OCI-LY1 (cell line): ENCODE data around the gene KMT2A.
"Not testable (repeated sequence)": the region's sequence is repeated elsewhere in the genome, so short reads cannot be mapped to it uniquely, and the experiment has no call there.

ENCODE experiments used
- H2AFZ ChIP-seq: fragments of 200-600 bp; sonication (generic), shearing (Covaris generic); 2 replicates; pipeline ENCODE4 v1.6.0; 2014; ENCODE audit warnings: antibody characterized with exemption, mild to moderate bottlenecking, low read length
- H3F3A ChIP-seq: fragments of 200-600 bp; sonication (generic), shearing (Covaris generic); 2 replicates; pipeline ENCODE4 v1.6.0; 2014; ENCODE audit warnings: mild to moderate bottlenecking, antibody characterized with exemption, low read length, moderate library complexity; ENCODE audit not compliant: insufficient read depth
- H3K27ac ChIP-seq: fragments of 200-600 bp; sonication (generic); 2 replicates; pipeline ENCODE4 v1.5.1; 2014; ENCODE audit warnings: low read length, mixed run types, mild to moderate bottlenecking, low read depth; ENCODE audit not compliant: poor library complexity, severe bottlenecking
- H3K27me3 ChIP-seq: fragments of 200-600 bp; sonication (generic); 2 replicates; pipeline ENCODE4 v1.6.0; 2014; ENCODE audit warnings: antibody characterized with exemption, mild to moderate bottlenecking, low read length, moderate library complexity; ENCODE audit not compliant: insufficient read depth
- H3K36me3 ChIP-seq: fragments of 200-600 bp; sonication (generic); 2 replicates; pipeline ENCODE4 v1.6.1; 2014; ENCODE audit warnings: mild to moderate bottlenecking, antibody characterized with exemption, low read length, moderate library complexity, mixed read lengths; ENCODE audit not compliant: insufficient read depth
- H3K4me1 ChIP-seq: fragments of 200-600 bp; sonication (generic); 2 replicates; pipeline ENCODE4 v1.5.1; 2014; ENCODE audit warnings: mild to moderate bottlenecking, low read length, moderate library complexity; ENCODE audit not compliant: insufficient read depth, severe bottlenecking
- H3K4me2 ChIP-seq: fragments of 200-600 bp; sonication (generic), shearing (Covaris generic); 2 replicates; pipeline ENCODE4 v1.6.1; 2014; ENCODE audit warnings: low read length
- H3K4me3 ChIP-seq: fragments of 200-600 bp; sonication (generic); 2 replicates; pipeline ENCODE4 v1.5.1; 2014; ENCODE audit warnings: low read length, low read depth, mild to moderate bottlenecking, mixed read lengths; ENCODE audit not compliant: poor library complexity, severe bottlenecking
- H3K79me2 ChIP-seq: fragments of 200-600 bp; shearing (Covaris generic); 2 replicates; pipeline ENCODE4 v1.6.1; 2016; ENCODE audit warnings: mixed run types, low read length, mixed read lengths; ENCODE audit not compliant: insufficient read depth
- H3K9ac ChIP-seq: fragments of 200-600 bp; sonication (generic), shearing (Covaris generic); 2 replicates; pipeline ENCODE4 v1.6.1; 2014; ENCODE audit warnings: mild to moderate bottlenecking, low read length, mixed read lengths
- H3K9me2 ChIP-seq: fragments of 200-600 bp; sonication (generic), shearing (Covaris generic); 2 replicates; pipeline ENCODE4 v1.6.1; 2014; ENCODE audit warnings: low read depth, mild to moderate bottlenecking, low read length, mixed read lengths
- H3K9me3 ChIP-seq: fragments of 200-600 bp; shearing (Covaris generic); 2 replicates; pipeline ENCODE4 v1.6.1; 2014; ENCODE audit warnings: low read length, mixed read lengths
- H4K20me1 ChIP-seq: fragments of 200-600 bp; sonication (generic), shearing (Covaris generic); 2 replicates; pipeline ENCODE4 v1.6.0; 2016; ENCODE audit warnings: mild to moderate bottlenecking, low read length; ENCODE audit not compliant: insufficient read depth
- EZH2 ChIP-seq: fragments of 200-600 bp; sonication (generic), shearing (Covaris generic); IDR thresholded peaks from 2 replicates; pipeline ENCODE4 v1.8.0; 2017; ENCODE audit warnings: borderline replicate concordance, mixed run types, mild to moderate bottlenecking, antibody characterized with exemption, low read length, moderate library complexity, mixed read lengths
- TF ChIP-seq, protein P1 (sequence below): fragments of 200-600 bp; sonication (generic), shearing (Covaris generic); IDR thresholded peaks from 2 replicates; pipeline ENCODE4 v1.5.1; 2017; ENCODE audit warnings: mild to moderate bottlenecking, antibody characterized with exemption, low read length, moderate library complexity, mixed read lengths

Gene KMT2A

DNA sequence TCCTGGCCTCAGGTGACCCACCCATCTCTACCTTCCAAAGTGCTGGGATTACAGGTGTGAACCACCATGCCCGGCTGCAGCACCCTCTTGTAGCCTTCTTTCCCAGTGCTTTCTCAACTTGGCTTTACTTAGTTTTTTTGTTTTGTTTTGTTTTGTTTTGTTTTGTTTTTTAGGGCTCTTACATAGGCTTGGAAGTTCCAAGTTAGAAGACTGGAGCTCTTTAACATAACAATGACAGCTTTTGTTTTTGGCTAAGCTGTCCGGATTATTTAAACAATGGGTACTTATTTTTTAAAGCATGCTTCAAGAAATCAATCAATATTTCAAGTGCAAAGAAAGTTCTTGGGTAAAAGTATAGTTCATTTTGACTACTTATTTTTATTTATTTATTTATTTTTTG lies 25.9 kb downstream of the KMT2A start:
- H3K4me2 ChIP-seq: no peak overlapping the region
- H3K79me2 ChIP-seq: peaks cover 12% of the 10 kb centered on the region
- no peaks in the 10 kb centered on the region for H3F3A ChIP-seq
- no peaks in the 10 kb centered on the region for H3K9me2 ChIP-seq
- H3K27me3 ChIP-seq: no peaks in the 10 kb centered on the region
- no peaks in the 10 kb centered on the region for H4K20me1 ChIP-seq
- H3K4me1 ChIP-seq: no peaks in the 10 kb centered on the region
- no peaks in the 10 kb centered on the region for H3K9me3 ChIP-seq
- H3K27ac ChIP-seq: no peak overlapping the region
- no peak overlapping the region for H3K9ac ChIP-seq
- H3K36me3 ChIP-seq: no peaks in the 10 kb centered on the region
- no peak overlapping the region for H2AFZ ChIP-seq
- H3K4me3 ChIP-seq: no peak overlapping the region
- TF ChIP-seq, protein P1, sequence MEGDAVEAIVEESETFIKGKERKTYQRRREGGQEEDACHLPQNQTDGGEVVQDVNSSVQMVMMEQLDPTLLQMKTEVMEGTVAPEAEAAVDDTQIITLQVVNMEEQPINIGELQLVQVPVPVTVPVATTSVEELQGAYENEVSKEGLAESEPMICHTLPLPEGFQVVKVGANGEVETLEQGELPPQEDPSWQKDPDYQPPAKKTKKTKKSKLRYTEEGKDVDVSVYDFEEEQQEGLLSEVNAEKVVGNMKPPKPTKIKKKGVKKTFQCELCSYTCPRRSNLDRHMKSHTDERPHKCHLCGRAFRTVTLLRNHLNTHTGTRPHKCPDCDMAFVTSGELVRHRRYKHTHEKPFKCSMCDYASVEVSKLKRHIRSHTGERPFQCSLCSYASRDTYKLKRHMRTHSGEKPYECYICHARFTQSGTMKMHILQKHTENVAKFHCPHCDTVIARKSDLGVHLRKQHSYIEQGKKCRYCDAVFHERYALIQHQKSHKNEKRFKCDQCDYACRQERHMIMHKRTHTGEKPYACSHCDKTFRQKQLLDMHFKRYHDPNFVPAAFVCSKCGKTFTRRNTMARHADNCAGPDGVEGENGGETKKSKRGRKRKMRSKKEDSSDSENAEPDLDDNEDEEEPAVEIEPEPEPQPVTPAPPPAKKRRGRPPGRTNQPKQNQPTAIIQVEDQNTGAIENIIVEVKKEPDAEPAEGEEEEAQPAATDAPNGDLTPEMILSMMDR: no peak
- no peak for TF ChIP-seq EZH2

DNA sequence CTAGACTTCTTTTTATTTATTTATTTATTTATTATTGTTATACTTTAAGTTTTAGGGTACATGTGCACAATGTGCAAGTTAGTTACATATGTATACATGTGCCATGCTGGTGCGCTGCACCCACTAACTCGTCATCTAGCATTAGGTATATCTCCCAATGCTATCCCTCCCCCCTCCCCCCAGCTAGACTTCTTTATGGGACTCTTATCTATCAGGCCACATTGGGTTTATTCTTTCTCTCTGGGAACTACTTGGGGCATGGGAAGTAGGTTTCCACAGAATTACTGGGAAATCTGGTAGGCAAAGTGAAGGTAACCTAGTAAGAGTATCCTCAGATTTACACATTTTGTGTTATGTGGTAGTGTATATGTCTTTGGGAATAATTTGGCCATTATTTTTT lies 32.7 kb downstream of the KMT2A start:
- peaks cover 37% of the 10 kb centered on the region for H3K36me3 ChIP-seq
- H3K9me2 ChIP-seq, H3K27ac ChIP-seq, H3K4me3 ChIP-seq, H3K27me3 ChIP-seq, H4K20me1 ChIP-seq, H3K4me2 ChIP-seq, H3K4me1 ChIP-seq, H3F3A ChIP-seq, H2AFZ ChIP-seq, H3K9me3 ChIP-seq, H3K9ac ChIP-seq, H3K79me2 ChIP-seq: not testable (repeated sequence)

DNA sequence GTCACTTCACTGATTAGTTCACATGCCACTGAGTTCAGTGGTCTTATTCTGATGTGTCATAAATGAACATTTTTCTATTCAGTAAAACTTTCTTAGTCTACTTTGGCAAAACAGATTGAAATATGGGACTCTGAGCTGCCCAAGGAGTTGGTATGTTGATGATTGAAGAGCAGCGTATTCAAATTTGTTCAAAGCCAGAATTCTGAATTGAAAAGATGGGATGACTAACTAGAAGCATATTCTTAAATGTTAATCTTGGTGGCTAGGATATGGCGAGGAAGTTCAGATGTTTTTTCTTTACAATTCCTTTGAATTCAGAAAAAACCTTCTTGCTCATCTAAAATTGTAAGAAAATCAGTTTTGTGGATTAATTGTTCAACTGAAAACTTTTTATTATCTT lies 34.7 kb downstream of the KMT2A start:
- H4K20me1 ChIP-seq: no peaks in the 10 kb centered on the region
- H3K36me3 ChIP-seq: peaks cover 37% of the 10 kb centered on the region
- TF ChIP-seq, protein P1: no peak
- TF ChIP-seq EZH2: no peak
- no peaks in the 10 kb centered on the region for H3K79me2 ChIP-seq
- H3K9ac ChIP-seq: no peak overlapping the region
- no peaks in the 10 kb centered on the region for H3K4me1 ChIP-seq
- no peak overlapping the region for H2AFZ ChIP-seq
- no peak overlapping the region for H3K4me3 ChIP-seq
- H3K4me2 ChIP-seq: no peak overlapping the region
- no peaks in the 10 kb centered on the region for H3F3A ChIP-seq
- H3K27me3 ChIP-seq: no peaks in the 10 kb centered on the region
- no peaks in the 10 kb centered on the region for H3K9me3 ChIP-seq
- no peak overlapping the region for H3K27ac ChIP-seq
- no peaks in the 10 kb centered on the region for H3K9me2 ChIP-seq

DNA sequence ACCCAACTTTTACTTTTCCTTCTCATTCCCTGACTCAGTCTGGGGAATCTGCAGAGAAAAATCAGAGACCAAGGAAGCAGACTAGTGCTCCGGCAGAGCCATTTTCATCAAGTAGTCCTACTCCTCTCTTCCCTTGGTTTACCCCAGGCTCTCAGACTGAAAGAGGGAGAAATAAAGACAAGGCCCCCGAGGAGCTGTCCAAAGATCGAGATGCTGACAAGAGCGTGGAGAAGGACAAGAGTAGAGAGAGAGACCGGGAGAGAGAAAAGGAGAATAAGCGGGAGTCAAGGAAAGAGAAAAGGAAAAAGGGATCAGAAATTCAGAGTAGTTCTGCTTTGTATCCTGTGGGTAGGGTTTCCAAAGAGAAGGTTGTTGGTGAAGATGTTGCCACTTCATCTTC lies 37.2 kb downstream of the KMT2A start:
- H3K9me3 ChIP-seq: no peaks in the 10 kb centered on the region
- no peaks in the 10 kb centered on the region for H3K4me1 ChIP-seq
- H3K4me2 ChIP-seq: no peak overlapping the region
- H3K27ac ChIP-seq: no peak overlapping the region
- H3K79me2 ChIP-seq: no peaks in the 10 kb centered on the region
- no peaks in the 10 kb centered on the region for H3F3A ChIP-seq
- H3K27me3 ChIP-seq: no peaks in the 10 kb centered on the region
- H4K20me1 ChIP-seq: no peaks in the 10 kb centered on the region
- no peak overlapping the region for H2AFZ ChIP-seq
- H3K9ac ChIP-seq: no peak overlapping the region
- TF ChIP-seq, protein P1: no peak
- TF ChIP-seq EZH2: no peak
- no peak overlapping the region for H3K4me3 ChIP-seq
- no peaks in the 10 kb centered on the region for H3K9me2 ChIP-seq
- peaks cover 58% of the 10 kb centered on the region for H3K36me3 ChIP-seq
